ENCODE results near the gene FAM237B. TPM values are rescaled to one million over a fixed set of nuclear protein-coding genes. Genes with fewer than 3 reads are reported as not detected.
A peak's percentile ranks its signal among the peaks of the same experiment; 100 is the strongest.

FAM237B gene
- total RNA-seq, 1 donor from 2014 or later = not detected

- no peak for DNase-seq (ENCODE audit: low spot score)
- Mint-ChIP-seq H3K9me3 (ENCODE audit: unreplicated experiment) (no peaks in the 10 kb centered on the region), H3K27ac (ENCODE audit: unreplicated experiment) (no peak overlapping the region), H3K36me3 (ENCODE audit: low read depth, unreplicated experiment) (no peaks in the 10 kb centered on the region), H3K4me1 (ENCODE audit: unreplicated experiment) (peaks cover 16% of the 10 kb centered on the region), H3K4me3 (ENCODE audit: unreplicated experiment) (no peak overlapping the region), H3K27me3 (ENCODE audit: unreplicated experiment) (peaks cover 3% of the 10 kb centered on the region)
- TF ChIP-seq, protein P1, sequence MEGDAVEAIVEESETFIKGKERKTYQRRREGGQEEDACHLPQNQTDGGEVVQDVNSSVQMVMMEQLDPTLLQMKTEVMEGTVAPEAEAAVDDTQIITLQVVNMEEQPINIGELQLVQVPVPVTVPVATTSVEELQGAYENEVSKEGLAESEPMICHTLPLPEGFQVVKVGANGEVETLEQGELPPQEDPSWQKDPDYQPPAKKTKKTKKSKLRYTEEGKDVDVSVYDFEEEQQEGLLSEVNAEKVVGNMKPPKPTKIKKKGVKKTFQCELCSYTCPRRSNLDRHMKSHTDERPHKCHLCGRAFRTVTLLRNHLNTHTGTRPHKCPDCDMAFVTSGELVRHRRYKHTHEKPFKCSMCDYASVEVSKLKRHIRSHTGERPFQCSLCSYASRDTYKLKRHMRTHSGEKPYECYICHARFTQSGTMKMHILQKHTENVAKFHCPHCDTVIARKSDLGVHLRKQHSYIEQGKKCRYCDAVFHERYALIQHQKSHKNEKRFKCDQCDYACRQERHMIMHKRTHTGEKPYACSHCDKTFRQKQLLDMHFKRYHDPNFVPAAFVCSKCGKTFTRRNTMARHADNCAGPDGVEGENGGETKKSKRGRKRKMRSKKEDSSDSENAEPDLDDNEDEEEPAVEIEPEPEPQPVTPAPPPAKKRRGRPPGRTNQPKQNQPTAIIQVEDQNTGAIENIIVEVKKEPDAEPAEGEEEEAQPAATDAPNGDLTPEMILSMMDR (IDR thresholded peaks at IDR 0.05; ENCODE audit: unreplicated experiment) = no peak
Measured at GRCh38 chr7:90334193-90334843, 13.2 kb upstream of the FAM237B start.

- H3K27me3 Mint-ChIP-seq (ENCODE audit: unreplicated experiment) = peaks cover 7% of the 10 kb centered on the region
- H3K4me3 Mint-ChIP-seq (ENCODE audit: unreplicated experiment) = no peak overlapping the region
- no peaks in the 10 kb centered on the region for H3K36me3 Mint-ChIP-seq (ENCODE audit: low read depth, unreplicated experiment)
- no peak overlapping the region for H3K27ac Mint-ChIP-seq (ENCODE audit: unreplicated experiment)
- TF ChIP-seq, protein P1 (IDR thresholded peaks at IDR 0.05; ENCODE audit: unreplicated experiment) = no peak
- no peaks in the 10 kb centered on the region for H3K9me3 Mint-ChIP-seq (ENCODE audit: unreplicated experiment)
- no peak for DNase-seq (ENCODE audit: low spot score)
- H3K4me1 Mint-ChIP-seq (ENCODE audit: unreplicated experiment) = peaks cover 5% of the 10 kb centered on the region
Measured at GRCh38 chr7:90326500-90326899, 5.4 kb upstream of the FAM237B start.

- H3K36me3 Mint-ChIP-seq (ENCODE audit: low read depth, unreplicated experiment) = no peaks in the 10 kb centered on the region
- H3K4me3 Mint-ChIP-seq (ENCODE audit: unreplicated experiment) = no peak overlapping the region
- TF ChIP-seq, protein P1 (IDR thresholded peaks at IDR 0.05; ENCODE audit: unreplicated experiment) = no peak
- H3K27me3 Mint-ChIP-seq (ENCODE audit: unreplicated experiment) = peaks cover 16% of the 10 kb centered on the region
- H3K27ac Mint-ChIP-seq (ENCODE audit: unreplicated experiment) = no peak overlapping the region
- peaks cover 10% of the 10 kb centered on the region for H3K4me1 Mint-ChIP-seq (ENCODE audit: unreplicated experiment)
- DNase-seq (ENCODE audit: low spot score) = no peak
- H3K9me3 Mint-ChIP-seq (ENCODE audit: unreplicated experiment) = no peaks in the 10 kb centered on the region
Measured at GRCh38 chr7:90322837-90323236, 1.7 kb upstream of the FAM237B start.

DNA sequence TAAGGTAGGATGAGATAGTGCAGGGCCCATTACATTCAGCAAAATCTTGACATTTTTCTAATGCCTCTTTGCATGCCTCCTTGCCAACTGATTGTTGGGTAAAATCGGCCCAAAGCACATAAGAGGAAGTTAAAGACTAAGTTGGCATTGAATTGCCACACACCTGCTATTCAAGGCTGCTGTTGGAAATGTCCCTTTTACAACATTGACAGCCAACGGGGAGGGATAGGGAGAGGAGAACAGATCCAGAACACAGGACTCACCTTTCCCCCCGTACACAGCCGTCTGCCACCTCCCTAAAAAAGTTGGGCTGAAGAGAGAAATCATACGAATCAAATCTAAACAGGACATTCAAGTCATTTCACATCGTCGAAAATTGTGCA lies 695 bp downstream of the FAM237B start:
- no peak overlapping the region for H3K27ac Mint-ChIP-seq (ENCODE audit: unreplicated experiment)
- DNase-seq (ENCODE audit: low spot score) = no peak
- TF ChIP-seq, protein P1 (IDR thresholded peaks at IDR 0.05; ENCODE audit: unreplicated experiment) = no peak
- peaks cover 9% of the 10 kb centered on the region for H3K4me1 Mint-ChIP-seq (ENCODE audit: unreplicated experiment)
- H3K36me3 Mint-ChIP-seq (ENCODE audit: low read depth, unreplicated experiment) = no peaks in the 10 kb centered on the region
- H3K27me3 Mint-ChIP-seq (ENCODE audit: unreplicated experiment) = peaks cover 16% of the 10 kb centered on the region
- peak overlapping the region; percentile 80 for H3K4me3 Mint-ChIP-seq (ENCODE audit: unreplicated experiment)
- H3K9me3 Mint-ChIP-seq (ENCODE audit: unreplicated experiment) = no peaks in the 10 kb centered on the region

- peak overlapping the region; percentile 80 for H3K4me3 Mint-ChIP-seq (ENCODE audit: unreplicated experiment)
- no peak overlapping the region for H3K27ac Mint-ChIP-seq (ENCODE audit: unreplicated experiment)
- H3K9me3 Mint-ChIP-seq (ENCODE audit: unreplicated experiment) = no peaks in the 10 kb centered on the region
- peaks cover 7% of the 10 kb centered on the region for H3K4me1 Mint-ChIP-seq (ENCODE audit: unreplicated experiment)
- H3K36me3 Mint-ChIP-seq (ENCODE audit: low read depth, unreplicated experiment) = no peaks in the 10 kb centered on the region
- H3K27me3 Mint-ChIP-seq (ENCODE audit: unreplicated experiment) = peaks cover 16% of the 10 kb centered on the region
- DNase-seq (ENCODE audit: low spot score) = no peak
- TF ChIP-seq, protein P1 (IDR thresholded peaks at IDR 0.05; ENCODE audit: unreplicated experiment) = no peak
Measured at GRCh38 chr7:90320014-90320413, 1.1 kb downstream of the FAM237B start.
